Kidney capillary endothelial cell (primary cell): Measurements from ENCODE around the gene SLC24A3.

Experiments used
- DNase-seq: peaks from one replicate; pipeline ENCODE4 v3.0.0-alpha.2; 2018; ENCODE audit warnings: low spot score

SLC24A3 gene

GRCh38 chr20:19594896-19595295 is 382.5 kb downstream of the SLC24A3 start:
- no peak for DNase-seq

- DNase-seq, result no peak
These were observed 385.8 kb downstream of the SLC24A3 start for GRCh38 chr20:19598117-19598850.

- no peak for DNase-seq
These were observed 386.8 kb downstream of the SLC24A3 start for GRCh38 chr20:19599200-19599599.

DNA sequence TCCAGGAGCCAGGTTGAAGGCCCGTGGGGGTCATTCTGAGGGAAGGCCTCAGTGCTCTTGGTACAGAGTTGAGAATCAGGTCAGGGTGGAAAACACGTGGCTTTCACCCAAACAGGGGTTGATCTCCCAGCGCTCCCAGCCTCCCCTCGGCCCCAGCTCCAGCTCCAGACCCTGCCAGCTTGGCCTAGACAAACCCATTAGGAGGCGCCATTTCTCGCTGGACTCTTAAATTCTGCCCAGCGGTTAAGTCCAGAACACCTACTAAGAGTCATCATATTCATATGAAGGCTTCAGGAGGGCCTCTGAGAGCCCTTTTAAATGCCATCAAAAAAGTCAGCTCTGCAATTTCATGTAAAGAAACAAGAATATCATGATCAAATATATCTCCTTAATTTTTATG is 387.6 kb downstream of the SLC24A3 start:
- DNase-seq, result no peak

GRCh38 chr20:19601126-19601810 is 388.8 kb downstream of the SLC24A3 start:
- no peak for DNase-seq

- no peak for DNase-seq
These were observed 390.4 kb downstream of the SLC24A3 start for GRCh38 chr20:19602675-19603375.

DNA sequence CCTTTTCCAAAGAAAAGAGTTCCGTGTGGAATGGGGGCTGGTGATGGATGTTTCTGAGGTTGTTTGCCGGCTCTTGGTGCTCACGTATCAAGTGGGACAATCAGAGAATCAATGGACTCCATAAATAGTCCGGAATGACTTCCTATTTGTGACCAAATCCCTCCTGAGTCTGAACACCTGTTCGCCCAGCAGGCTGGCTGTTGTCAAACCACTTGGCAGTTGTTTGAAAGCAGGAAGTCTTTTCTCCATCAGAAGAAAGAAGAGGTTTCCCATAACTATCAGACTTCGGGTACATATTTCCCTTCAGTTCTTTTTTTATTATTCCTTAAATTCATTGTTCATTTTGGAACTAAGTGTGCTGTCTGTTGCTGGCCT is 390.9 kb downstream of the SLC24A3 start:
- DNase-seq, result no peak

DNA sequence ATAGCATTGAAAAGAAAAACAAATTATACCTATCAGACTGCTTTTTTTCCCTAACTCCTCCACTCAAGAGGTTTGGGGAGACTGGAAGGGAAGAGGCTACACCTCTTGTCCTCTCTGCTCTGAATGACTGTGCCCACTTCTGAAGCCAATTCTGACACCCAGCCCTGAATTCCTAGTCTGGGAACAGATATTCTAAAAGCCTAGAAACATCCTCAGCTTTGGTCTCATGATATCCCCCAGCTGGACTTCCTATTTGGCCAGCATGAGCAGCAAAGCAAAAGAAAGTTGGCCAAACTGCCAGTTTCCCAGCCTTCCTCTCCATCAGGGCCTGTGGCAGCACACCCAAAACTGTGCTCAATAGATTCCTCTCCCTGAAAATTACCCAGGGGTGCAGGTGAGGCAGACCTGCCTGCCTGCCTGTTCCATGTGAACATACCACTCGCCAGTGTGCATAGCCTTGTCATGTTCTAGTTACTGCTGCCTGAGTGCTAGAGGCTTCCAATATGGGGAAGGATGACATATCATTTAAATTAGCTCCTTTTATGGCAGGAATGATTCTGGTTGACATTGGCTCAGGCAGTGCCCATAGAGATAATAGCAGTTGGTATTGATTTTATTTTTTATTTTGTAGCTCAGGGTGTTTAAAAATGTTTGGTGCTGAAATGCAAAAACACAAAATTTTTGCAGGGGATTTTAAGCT is 393.5 kb downstream of the SLC24A3 start:
- no peak for DNase-seq

DNA sequence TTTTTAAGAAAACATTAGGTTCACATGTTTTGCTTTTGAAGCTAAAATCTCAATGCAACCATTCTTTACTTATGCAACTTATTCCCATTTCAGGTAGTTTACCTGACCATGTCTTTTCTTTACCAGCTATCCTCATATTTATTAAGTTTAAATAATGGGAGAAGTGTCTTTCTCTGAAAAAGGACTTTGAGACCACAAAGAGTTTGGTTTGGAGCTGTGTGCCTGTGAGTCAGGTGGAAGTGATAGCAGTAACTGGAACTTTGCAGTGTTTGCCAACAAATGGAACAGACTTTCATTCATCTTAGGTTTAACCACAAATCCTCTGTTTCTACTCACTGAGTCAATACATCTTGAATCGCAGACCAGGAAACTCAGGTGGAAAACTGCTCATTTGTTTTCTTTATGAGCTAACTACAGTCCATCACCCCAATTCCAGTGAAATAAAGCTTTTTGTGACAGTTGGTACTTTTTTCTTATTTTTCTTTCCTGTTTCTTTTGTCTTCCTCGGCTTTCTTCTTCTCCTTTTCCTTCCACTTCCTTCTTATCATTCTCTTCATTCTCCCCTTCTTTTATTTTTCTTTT is 397.3 kb downstream of the SLC24A3 start:
- no peak for DNase-seq

GRCh38 chr20:19615629-19616028 is 403.2 kb downstream of the SLC24A3 start:
- no peak for DNase-seq

DNA sequence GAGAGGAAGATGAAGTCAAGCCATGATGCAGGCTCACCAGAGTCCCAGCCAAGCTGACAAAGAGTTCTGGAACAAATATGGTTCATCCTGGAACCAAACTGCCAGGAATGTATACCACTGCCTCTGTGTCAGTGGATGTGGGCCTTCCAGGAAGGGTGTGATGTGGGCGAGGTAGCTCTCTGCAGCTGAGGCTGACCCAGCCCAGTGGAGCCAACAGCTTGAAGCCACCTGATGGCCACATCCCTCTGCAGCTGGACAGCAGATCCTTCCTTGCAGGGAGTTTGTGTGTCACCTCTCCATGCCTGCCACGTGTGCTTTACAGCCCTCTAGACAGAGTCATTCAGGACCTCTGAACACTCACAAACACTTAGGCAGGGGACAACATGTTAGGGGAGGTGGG is 403.6 kb downstream of the SLC24A3 start:
- DNase-seq, result no peak

- no peak for DNase-seq
These were observed 404.2 kb downstream of the SLC24A3 start for GRCh38 chr20:19616620-19617019.

DNA sequence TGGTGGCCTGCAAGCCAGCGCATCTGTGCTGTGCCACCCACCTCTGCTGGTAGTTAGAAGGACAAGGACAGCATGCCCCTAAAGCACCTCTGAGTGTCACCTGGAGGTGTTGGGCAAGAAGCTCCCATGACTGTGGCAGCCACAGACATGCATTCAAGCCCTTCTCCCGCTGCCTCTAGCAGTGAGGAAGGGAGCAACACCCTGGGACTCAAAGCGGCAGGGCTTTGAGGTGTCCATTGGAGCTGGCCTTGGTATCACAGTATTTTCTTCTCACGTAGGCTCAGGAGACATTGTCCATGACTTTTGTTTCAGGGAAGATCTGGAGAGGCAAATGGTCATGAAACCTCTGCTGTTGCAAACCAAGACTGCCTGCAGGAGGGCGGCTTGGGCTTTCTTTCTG is 404.8 kb downstream of the SLC24A3 start:
- DNase-seq, result no peak

GRCh38 chr20:19618711-19619110 is 406.3 kb downstream of the SLC24A3 start:
- no peak for DNase-seq

DNA sequence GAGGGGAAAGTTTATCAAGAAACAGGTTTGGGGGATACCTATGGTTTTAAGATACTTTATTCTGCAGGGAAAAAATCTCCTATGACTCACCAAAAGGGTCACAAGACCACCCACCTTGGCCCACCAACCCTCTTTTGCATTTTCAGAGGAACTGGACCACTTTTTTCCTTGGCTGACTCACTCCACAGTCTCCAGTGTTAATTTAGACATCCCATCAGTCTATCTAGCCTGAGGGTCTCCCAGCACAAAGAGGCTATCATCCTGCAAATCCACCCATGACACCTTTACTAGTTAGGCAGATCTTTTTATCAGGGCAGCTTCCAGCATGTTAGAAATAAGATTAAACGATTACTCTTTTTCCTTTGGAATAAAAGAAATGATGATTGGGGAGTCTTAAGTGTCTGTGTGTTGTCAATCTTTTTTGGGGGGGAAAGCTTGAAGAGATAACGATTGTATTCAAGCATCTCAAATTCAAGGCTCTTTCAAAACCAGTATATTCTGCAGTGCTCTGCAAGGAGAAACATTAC is 407.5 kb downstream of the SLC24A3 start:
- no peak for DNase-seq

GRCh38 chr20:19620446-19620845 is 408.0 kb downstream of the SLC24A3 start:
- no peak for DNase-seq

DNA sequence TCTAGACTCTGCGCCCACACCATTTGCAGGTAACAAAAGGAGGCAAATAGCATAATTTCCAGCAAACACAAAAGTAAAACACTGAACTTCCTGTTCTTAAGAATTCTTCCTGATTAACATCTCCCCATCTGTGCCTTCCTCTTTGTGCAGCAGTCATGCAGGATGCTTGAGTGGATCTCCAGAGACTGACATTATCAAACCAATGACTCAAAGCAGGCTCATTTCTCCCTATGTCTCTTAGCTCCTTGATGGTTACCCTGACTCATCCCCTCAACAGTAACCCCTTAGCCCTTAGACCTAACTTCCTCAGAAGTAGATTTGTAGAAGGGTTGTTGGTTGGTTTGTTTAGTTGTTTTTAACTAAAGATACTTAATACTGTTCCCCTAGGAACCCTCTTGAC is 408.6 kb downstream of the SLC24A3 start:
- peak; percentile 71 for DNase-seq

- peak; percentile 18 for DNase-seq
These were observed 412.0 kb downstream of the SLC24A3 start for GRCh38 chr20:19624221-19624965.

DNA sequence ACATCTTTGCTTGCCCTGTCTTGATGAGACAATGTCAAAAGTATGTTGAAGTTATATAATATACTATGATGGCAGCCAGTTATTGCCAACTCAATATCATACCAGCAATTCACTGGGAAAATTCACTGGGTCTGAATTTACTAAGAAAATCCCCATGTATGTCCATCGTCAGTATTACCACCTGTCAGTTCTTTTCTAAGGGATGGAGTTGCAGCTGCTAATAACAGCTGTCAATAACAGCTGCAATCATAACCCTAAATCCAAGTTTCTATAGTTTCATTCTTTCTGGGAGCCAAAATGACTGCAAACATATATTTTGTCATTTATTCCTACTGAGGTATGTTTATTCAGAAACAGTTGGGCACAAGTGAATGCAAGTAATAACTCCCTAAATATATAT is 413.0 kb downstream of the SLC24A3 start:
- no peak for DNase-seq

DNA sequence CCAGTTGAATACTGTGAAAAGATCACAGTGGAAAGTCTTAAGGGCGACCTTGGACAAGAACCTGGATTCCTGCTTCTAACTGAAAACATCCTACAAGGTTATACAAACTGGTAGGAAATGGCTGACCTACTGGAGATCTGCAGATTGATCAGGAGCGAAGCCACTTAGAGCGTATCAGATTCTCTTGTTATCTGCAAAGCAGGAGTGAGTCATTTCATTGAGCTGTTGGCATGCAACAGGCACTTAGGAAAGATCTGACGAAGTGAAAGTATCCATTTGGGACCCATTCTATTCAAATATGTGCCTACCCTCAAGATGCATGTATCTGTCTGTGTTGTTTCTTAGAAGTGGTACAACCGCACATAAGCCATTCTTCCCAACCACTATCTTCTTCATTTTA is 414.5 kb downstream of the SLC24A3 start:
- no peak for DNase-seq

DNA sequence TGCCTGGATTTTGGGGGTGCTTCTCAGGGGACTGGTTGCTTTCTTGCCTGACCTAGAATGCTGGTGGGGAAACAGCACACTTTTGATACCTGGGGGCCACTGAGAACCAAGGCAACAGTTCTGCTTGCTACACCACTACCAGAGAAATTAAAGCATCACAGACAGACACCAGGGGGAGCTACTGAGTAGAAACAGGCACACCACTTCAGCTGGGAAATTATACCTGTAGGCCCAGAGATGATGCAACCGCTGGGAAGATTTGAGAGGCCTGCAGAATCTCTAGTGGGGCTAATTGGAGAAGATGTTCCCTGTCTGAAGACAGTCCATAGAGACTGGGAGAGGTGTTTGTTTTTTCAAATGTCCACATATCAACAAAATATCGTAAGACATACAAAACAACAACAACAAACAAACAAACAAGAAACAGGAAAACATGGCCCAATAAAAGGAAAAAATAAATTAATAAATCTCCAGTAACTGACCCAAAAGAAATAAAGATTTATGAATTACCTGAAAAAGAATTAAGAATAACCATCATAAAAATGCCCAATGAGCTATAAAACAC is 416.2 kb downstream of the SLC24A3 start:
- peak; percentile 53 for DNase-seq
